Esophagus mucosa (tissue), 1 donor: ENCODE measurements around the gene SARDH. TPM values are rescaled to one million over a fixed set of nuclear protein-coding genes. Genes with fewer than 3 reads are reported as not detected.
"Not testable (repeated sequence)": the region's sequence is repeated elsewhere in the genome, so short reads cannot be mapped to it uniquely, and the experiment has no call there.

ENCODE experiments used
- ATAC-seq: fragments of 200-7000 bp; cut with Tn5 transposase; one replicate; pipeline ENCODE4 v1.9.1; 2020
- total RNA-seq: library from RNA; stranded (reverse); gene quantifications from one replicate; pipeline ENCODE4 v1.2.4, GENCODE V29; 2023
- donor health status: DM: yes; HTN: yes; CAD: no.

The SARDH gene
- total RNA-seq, 1 donor from 2014 or later = 0.12 TPM

DNA sequence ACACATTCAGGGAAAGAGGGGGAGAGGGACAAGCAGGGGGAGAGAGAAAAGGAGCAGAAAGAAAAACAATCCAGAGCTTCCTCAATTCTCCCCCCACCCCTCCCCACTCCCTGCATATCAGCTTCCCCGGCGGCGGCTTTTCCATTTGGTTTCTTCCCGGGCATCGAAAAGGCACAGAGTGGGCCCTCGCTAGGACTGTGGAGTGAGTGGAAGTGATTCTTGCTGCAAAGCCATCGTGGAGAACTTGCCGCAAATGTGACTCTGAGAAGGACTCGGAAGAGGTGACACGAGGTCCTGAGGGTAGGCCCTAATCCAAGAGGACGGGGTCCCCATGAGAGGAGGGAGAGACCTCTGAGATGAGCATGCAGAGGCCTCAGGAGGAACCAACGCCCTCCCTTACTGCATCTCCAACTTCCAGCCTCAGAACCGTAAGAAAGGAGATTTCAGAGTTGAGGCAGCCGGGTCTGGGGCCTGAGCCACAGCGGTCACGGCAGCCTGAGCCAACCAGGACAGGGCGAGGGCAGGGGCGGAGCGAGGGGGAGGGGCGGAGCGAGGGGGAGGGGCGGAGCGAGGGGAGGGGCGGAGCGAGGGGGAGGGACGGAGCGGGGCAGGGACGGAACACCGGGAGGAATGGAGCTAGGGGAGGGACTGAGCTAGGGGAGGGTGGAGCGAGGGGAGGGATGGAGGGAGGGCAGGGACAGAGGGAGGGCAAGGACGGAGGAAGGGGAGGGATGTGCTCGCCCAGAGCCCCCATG is 21.2 kb upstream of the SARDH start:
- peak; percentile 10 for ATAC-seq

DNA sequence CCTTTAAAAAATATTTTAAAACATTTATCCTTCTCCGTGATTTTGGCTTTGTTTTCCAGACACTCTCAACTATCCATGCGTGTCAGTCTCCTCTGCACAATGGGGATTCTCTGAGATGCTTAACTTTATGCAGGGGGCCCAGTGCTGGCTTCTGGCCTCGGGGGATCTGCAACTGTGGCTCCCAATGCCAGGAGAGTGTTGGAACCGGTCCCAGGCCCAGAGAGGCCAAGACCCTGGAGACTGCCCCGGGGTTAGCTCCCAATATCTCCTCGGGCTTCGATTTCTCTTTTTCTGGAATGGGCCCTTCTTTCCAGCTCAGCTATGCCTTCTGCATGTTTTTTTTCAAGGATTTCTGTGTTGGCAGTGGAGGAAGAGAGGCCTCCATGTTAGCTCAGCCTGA is 20.1 kb upstream of the SARDH start:
- ATAC-seq = no peak

DNA sequence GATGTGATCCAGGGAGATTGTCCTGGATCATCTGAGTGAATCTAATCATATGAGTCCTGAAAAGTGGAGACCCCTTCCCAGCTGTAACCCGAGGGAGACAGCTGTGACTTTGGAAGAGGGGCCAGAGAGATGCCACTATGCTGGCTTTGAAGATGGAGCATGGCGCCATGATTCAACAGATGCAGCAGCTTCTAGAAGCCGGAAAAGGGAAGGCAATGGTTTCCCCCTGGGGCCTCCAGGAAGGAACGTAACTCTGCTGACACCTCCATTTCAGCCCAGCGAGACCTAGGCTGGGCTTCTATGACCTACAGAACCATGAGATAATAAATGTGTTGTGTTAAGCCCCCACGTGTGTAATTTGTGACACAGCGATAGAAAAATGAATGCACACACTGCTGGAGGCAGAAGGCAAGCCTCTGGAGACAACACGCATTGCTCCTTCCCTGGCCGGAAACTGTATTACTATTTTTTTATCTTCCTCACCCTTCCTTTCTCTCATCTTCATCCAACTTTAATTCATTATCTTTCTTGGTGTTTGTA is 16.6 kb upstream of the SARDH start:
- ATAC-seq = no peak

DNA sequence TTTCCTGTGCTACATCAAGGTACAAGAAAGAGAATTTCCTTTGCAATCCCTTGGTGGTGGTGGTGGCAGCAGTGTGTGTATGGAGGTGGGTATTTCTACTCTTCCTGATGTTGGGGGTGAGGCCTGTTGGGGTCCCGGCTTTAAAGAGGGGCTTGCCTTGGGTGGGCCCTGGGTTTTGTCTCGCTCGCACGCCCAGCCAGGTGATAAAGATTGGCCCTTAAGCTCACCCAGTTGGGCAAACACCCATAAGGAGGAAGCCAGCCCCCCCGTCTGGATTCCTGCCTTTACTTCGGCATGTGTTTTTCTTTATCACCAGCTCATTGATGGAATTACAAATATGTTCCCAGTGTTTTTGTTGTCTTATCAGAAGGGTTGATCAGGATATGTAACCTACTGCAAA is 16.0 kb upstream of the SARDH start:
- ATAC-seq = no peak

DNA sequence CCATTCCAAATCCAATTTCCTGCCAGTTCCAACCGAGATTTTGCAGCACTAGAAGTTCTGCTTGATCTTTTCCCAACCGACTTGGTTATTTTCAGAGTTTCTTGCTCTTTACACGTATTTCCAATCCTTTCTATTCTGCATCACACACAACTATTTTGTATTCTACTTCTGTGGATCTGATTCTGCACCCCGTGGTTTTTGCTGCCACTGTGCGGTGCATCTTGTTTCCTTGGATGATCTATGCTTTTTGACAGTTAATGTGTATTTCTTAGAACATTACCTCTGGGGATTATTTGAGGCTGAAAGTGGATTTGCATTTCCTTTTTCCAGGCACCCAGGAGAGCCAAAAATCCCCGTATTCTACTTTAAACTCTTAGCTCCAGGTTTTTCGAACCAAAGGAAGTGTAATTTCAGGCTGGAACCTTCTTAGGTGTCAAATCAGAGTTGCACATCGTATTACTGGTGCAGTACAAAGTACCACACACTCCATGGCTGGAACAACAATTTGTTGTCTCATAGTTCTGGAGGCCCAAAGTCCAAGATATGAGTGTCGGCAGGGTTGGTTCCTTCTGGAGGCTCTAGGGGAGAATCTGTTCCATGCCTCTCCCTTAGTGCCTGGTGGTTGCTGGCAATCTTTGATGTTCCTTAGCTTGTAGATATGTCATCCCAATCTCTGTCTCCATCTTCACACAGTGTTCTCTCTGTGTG is 14.7 kb upstream of the SARDH start:
- ATAC-seq = no peak

DNA sequence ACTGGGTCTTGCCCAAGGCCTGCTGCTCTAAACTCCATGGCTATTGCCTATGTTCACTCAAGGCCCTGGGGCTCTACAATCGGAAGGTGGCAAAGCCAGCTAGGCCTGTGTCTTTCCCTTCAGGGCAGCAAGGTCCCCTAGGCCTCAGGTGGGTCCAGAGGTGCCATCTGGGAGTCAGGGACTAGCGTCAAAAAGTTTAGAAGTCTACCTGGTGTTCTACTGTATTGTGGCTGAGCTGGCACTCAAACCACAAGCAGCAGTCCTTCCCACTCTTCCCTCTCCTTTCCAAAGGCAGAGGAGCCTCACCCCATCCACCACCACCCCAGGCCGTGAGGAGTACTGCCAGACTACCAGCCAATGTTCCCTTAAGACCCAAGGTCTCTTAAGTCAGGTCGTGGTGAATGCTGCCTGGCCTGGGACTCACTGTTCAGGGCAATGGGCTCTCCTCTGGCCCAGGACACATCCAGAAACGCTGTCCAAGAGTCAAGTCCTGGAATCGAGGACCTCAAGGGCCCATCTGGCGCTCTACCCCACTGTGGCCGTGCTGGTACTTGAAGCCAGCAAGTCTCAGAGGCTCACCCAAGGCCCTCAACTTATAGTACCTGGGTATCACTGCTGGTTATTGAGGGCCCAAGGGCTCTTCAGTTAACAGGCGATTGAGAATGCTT is 13.0 kb upstream of the SARDH start:
- ATAC-seq = no peak

DNA sequence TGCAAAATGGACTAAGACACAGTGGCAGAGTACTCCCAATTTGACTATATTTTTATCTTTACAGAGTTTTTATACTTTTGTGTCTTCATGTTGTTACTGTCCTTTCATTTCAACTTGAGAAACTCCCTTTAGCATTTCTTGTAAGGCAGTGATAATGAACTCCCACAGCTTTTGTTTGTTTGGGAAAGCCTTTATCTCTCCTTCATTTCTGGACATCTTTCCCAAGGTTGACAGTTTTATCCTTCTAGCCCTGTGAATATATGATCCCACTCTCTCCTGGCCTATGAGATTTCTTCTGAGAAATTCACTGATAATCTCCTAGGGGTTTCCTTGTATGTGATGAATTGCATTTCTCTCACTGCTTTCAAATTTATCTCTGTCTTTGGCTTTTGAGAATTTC is 9.2 kb upstream of the SARDH start:
- ATAC-seq = no peak

DNA sequence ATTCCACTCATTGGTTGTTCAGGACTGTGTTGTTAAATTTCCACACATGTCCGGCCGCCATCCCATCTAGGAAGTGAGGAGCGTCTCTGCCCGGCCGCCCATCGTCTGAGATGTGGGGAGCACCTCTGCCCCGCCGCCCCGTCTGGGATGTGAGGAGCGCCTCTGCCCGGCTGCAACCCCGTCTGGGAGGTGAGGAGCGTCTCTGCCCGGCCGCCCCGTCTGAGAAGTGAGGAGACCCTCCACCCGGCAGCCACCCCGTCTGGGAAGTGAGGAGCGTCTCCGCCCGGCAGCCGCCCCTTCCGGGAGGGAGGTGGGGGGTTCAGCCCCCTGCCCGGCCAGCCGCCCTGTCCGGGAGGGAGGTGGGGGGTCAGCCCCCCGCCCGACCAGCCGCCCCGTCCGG is 6.4 kb upstream of the SARDH start:
- ATAC-seq = not testable (repeated sequence)

DNA sequence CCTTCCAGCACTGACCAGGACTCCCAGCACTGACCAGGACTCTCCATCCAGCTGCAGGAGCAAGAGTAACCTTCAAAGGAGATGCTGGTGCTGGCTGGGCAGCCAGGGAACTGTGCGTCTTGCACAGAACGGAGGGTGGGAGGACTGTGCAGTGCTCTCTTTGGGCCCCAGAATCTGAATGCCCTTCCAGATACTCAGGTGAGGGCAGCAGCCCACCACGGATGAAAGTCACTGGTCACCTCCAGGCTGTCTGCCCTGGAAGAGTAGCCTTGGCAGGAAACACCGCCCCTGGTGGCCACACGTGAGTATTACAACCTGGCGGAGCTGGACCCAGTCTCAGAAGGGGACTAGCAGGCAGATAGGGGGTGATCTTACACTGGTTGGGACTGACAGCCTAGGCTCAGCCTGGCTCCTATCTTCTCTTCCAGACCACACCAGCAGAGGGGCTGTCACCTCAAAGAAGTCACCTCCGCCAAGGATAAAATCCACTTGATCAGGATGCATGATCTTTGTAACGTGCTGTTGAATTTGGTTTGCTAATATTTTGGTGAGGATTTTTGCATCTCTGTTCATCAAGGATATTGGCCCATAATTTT is 4.8 kb upstream of the SARDH start:
- peak; percentile 81 for ATAC-seq

DNA sequence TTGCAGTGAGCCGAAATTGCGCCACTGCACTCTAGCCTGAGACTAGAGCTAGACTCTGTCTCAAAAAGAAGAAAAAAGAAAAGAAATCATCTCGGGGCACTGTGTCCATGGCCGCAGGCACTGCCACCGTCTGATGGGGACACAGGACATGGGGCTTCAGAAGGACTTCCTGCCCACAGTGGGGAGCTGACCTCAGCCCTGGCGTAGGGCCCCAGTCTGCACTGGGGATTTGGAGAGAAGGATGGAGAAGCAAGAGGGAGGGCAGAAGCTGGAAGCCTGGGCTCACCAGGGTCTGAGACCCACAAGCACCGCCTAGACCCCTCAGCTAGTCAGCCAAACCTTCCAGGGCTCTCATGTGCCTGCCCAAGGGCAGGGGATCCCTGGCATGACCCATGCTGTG is 4.1 kb upstream of the SARDH start:
- no peak for ATAC-seq

DNA sequence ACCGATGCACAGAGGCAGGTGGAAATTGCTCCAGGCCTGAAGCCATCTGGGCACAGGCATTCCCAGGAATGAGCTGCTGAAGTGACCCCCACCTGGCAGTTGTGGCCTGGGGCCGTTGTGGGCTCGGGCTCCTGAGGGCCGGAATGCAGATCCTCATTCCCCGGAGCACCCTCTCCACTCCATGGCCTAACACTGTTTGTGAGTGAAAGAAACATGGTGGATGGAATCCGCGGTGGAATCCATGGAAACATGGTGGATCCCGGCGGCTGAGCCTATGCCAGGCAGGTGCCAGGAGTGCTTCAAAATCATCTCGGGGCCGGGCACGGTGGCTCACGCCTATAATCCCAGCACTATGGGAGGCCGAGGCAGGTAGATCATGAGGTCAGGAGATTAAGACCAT is 3.6 kb upstream of the SARDH start:
- ATAC-seq = no peak

DNA sequence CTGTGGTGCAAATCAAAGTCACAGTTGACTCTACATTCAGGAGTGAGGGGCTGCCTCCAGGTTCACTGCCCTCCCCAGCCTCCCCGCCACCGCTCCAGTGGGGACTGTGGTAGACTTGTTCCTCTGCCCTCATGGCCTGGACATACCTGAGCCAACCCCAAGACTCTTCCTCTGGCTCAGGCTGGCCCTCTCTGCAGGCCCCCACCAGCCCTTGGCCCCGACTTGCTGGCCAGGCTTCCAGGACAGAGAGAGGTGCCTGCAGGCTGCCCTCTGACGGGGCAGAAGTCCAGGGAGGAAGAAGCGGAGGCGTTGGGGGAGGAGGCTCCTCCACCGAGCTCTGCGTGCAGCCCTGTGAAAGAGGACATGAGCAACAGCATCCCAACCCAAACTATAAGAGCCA is 2.8 kb upstream of the SARDH start:
- no peak for ATAC-seq

DNA sequence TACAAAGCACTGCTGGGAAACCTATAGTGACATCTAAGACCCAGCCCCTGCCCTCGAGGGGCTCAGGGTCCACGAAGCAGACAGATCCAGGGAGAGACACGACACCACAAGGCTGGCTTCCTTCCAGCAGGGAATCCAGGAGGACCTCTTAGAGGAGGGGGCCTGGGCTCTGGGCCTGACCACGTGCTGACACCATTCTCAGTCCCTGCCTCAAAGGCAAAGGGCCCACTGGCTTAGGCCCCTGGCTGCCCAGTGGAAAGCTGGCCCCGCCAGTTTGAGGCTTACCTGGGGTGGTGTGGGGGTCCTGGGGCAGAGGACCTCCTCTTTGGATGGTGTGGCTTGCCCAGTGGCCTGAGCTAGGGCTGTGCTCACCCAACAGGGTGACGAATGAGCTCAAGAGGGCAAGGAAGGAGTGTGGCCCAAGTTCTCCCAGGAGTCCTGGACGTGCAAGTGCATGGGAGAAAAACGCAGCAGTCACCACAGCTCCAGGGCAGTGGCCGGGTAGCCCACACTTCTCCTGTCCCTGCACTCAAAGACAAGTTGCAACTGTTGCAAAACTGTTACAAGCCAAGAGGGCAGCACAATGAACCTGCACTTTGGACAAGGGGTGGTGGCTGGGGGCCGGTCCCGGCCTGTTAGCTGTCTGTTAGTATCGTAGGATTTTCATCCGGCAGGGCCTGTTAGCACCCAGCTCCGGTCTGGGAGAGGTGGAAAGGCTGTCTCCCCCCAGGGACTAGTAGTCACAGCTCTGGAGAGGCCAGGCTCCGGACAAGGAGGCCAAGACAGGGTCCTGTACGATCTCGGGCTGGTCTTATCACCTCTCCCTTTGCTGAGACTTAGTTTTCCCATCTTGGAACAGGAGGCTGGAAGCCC is 1.5 kb upstream of the SARDH start:
- ATAC-seq = no peak

DNA sequence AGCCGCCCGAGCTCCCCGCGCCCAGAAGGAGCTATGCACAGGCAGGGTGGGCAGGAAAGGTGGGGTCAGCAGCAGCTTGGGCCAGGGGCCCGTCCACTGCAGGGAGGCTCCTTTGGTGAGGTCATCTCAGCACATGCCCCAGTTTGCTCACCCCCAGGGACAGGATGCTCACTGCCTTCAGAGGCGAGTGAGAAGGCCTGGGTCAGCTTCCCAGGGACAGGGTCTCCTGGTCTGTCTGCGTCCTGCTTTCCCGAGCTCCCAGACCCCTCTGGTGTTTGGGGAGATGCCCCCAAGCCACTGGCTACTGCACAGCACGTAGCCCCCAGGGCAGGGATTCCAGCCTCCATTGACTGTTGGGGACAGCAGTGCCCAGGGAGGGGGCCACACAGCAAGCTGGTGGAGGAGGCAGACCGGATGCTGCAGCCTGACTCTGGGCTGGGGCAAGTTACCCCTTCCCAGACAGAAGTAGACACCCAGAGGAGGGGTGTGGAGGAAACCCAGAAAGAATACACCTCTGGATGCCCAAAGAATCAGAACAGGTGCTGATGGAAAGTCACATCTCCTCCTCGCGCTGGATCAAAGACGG is 581 bp upstream of the SARDH start:
- ATAC-seq = no peak

DNA sequence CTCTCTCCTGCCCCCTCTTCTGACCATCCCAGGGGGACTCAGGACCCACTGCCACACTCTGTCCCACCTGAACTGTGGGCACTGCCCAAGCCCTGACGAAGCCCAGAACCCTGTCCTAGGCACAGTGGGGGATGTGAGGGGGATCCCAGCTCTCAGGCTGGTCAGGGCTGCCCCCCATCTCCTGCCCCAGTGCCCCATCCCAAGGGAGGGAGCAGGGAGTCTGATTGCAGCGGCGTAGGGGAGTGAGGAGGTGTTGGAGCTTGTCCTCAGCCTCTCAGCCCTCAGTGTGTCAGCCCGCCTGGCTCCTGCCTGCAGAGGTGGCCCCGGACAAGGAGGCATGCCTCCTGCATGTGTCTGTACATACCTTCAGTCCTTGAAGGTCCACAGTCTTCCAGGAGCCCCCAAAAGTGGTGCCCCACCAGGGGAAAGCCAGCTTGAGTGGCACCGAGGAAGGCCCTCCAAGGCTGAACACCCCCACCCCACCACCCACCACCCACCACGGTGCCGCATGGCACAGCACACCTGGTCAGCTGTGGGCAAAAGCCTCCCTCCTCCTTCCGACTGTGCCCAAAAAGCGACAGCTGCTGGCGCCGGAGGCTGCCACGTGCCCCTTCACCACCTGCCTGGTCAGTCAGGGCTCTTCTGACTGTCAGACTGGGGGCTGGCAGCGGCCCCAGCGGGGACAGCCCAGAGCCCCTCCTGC is 930 bp downstream of the SARDH start:
- no peak for ATAC-seq

DNA sequence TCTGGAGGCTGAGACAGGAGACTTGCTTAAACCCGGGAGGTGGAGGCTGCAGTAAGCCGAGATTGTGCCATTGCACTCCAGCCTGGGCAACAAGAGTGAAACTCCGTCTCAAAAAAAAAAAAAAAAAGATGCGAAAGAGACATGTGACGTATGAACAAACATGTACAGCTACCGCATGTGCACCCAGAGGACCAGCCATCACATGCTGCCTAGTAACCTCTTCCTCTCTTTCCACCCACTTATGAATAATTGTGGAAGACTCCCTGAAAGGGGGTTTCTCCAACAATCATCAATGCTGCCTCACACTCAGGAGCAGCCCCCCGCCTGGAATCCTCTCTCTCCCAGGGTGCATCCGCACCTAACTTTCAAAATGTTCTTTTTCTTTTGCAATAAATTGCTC is 2.2 kb downstream of the SARDH start:
- ATAC-seq = no peak

DNA sequence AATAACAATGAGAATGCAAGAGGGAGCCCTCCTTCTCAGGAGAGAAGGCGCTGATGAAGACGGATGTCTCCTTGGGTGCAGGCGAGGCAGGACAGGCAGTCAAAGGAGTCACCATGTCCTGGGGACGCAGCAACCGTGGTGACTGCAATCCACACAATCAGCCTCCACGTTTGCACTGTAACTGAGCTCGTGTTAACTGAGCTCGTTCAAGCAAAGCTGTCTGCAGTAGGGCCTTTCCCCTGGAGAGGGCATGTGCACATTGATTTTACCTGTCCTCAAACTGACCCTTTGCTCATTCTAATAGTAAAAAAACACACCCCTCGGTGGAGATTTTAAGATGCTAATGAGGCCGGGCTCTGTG is 2.8 kb downstream of the SARDH start:
- no peak for ATAC-seq

DNA sequence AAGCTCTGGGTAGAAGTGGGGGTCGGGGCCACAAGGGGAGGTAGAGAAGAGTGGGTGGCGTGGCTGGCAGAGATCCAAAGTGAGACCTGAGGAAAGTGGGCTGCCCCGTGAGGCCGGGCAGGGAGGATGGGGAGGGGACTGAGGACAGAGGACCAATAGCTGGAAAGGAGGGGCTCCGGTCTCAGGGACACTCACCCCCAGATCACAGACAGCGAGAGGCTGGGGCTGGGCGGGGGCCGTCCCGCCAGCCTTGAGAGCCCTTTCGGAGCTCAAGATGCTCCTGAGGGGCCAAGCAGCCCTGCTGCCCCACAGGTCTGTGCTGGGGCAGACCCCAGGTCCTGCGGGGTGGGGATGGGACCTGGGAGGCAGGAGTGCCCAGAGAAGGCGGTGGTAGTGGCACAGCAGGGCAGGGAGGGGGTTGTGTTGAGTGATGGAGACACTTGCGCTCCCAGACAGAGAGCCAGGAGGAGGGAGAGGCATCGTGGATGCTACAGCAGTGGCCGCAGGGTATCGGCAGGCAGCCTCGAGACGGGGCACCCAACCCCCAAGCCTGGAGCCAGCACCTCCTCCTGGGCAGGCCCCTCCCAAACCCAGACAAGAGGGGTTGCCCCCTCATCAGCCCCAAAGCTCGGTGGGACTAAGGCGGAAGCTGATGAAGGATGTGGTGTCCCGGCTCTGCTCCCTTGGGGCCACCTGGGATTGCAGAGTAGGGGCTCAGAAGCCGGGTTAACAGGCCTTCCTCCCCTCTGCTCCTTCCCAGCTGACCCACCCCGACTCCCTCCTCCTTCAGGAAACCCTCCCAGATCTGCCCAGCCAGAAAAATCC is 3.4 kb downstream of the SARDH start:
- no peak for ATAC-seq

DNA sequence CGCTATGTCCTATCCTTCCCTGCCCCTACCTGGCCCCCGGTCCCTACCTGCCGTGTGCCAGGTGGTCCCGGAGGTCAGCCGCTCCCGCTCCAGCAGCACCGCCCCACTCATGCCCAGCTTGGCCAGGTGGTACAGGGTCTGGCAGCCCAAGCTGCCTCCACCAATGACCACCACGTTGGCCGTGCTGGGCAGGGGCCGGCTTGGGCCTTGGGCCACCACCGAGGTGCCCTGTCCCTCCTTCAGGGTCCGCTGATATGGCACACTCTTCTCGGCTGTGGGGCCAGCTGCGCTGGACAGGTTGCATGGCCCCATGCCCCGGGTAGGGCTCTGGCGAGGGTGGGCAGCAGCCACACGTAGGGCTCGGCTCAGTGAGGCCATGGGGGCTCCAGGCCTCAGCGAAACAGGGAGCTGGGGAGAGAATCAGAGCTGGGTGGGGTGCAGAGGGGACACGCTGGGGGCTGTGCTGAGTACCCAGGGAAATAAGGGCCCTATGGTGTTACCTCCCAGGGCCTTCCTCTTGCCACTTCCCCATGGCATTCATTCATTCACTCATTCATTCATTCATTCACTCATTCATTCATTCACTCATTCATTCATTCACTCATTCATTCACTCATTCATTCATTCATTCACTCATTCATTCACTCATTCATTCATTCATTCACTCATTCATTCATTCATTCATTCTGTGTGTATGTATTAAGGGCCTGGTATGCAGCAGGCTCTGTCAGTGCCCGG is 4.2 kb downstream of the SARDH start:
- ATAC-seq = no peak

DNA sequence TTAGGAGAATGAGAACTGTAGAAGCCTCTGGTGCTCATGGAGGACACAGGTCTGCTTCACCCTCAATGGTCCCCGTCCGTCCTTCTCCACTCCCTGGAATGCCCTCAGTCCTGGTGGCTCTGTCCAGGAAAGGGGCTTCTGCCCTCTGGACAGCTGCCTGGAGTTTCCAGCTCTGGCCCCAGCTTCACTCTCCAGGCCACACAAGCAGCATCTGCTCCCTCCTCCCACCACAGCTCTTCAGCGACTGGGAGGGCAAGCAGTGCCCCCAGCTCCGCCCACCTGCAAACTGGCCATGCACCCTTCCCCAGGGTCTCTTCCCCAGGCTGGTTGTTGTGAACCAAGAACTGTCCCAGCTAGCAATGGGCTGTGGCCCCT is 4.7 kb downstream of the SARDH start:
- ATAC-seq = no peak
